Measurements from ENCODE around the gene TBC1D8. TPM values are rescaled to one million over a fixed set of nuclear protein-coding genes. Genes with fewer than 3 reads are reported as not detected.

Gene TBC1D8
- total and polyA plus RNA-seq, 2 of the 13 experiments (the other 11 are each of a cell fraction or from before 2014, with no cell fraction given) = 45.1 to 95.4 TPM

DNA sequence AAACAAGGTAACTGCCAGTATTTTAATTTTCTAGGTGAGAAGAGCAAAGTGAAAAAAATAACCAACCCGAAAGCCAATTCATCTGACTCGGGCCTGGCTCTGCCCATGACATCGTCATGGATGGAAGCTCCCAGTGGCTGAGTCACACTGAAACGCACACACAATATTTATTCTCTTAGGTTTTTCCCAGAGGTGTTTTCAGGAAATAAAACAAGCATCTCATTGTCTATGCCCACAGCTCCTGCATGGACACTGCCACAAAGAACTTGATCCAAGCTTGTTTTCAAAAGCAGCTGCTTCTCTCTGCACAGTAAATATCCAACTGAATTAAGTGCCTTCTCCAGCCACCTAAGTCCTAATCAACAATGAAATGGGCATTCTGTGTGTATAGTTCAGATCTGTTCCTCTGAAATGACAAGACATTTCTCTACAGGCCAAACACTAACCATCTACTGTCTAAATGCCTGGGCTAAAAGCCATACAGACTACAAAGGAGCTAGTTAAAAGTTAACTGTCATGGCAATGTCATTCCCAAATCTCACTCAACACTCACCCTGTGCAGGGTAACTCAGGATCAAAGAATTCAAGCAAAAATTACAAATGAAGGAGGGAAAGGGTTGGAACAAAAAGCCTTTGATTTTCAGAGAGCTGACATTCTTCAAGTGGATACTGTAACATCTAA is 86.2 kb downstream of the TBC1D8 start (continued):
- TF ChIP-seq RARA (CRISPR knock-in tag; IDR thresholded peaks at IDR 0.05) (peak; percentile 63), KDM2A (CRISPR knock-in tag; IDR thresholded peaks at IDR 0.05; ENCODE audit: borderline replicate concordance, low read depth) (no peak), ZBTB46 (CRISPR knock-in tag; IDR thresholded peaks at IDR 0.05; ENCODE audit: borderline replicate concordance) (no peak), MAFK (conservative IDR thresholded peaks at IDR 0.05 in 1 of 2, IDR thresholded peaks at IDR 0.05 in 1 of 2; ENCODE audit: low read length in 2 of 2) (no peak), ZSCAN20 (CRISPR knock-in tag; IDR thresholded peaks at IDR 0.05; ENCODE audit: borderline replicate concordance) (no peak), ASH2L (IDR thresholded peaks at IDR 0.05; ENCODE audit: insufficient read length, low read depth, low read length) (peak; percentile 97), ZNF260 (CRISPR knock-in tag; IDR thresholded peaks at IDR 0.05; ENCODE audit: borderline replicate concordance, low read depth) (no peak), SP2 (CRISPR knock-in tag; IDR thresholded peaks at IDR 0.05) (no peak), MBNL3 (CRISPR knock-in tag; conservative IDR thresholded peaks at IDR 0.05) (no peak), AHR (CRISPR knock-in tag; IDR thresholded peaks at IDR 0.05) (no peak; the same call in 1 of the 2 replicates), ZNF12 (CRISPR knock-in tag; IDR thresholded peaks at IDR 0.05) (peak; percentile 69; the same call in 1 of the 2 replicates), DMTF1 (CRISPR knock-in tag; IDR thresholded peaks at IDR 0.05) (no peak), ZMYM3 (CRISPR knock-in tag; IDR thresholded peaks at IDR 0.05) (peak; percentile 61; the same call in 1 of the 2 replicates), ZNF770 (CRISPR knock-in tag; IDR thresholded peaks at IDR 0.05) (no peak), TSC22D2 (CRISPR knock-in tag; IDR thresholded peaks at IDR 0.05; ENCODE audit: borderline replicate concordance) (0 out of 2 replicates have a peak, but pooled peaks have one; percentile 64), KAT8 (CRISPR knock-in tag; IDR thresholded peaks at IDR 0.05) (peak; percentile 41; the same call in 1 of the 2 replicates), ZNF234 (CRISPR knock-in tag; conservative IDR thresholded peaks at IDR 0.05) (no peak), SAFB2 (CRISPR knock-in tag; IDR thresholded peaks at IDR 0.05; ENCODE audit: borderline replicate concordance, low read depth) (no peak; the same call in 1 of the 2 replicates), ZBTB3 (CRISPR knock-in tag; IDR thresholded peaks at IDR 0.05; ENCODE audit: borderline replicate concordance, low read depth) (no peak), KDM6A (CRISPR knock-in tag; IDR thresholded peaks at IDR 0.05; ENCODE audit: low read depth) (peak; percentile 59; the same call in 1 of the 2 replicates), ZNF570 (CRISPR knock-in tag; IDR thresholded peaks at IDR 0.05; ENCODE audit: borderline replicate concordance) (no peak), SNAPC2 (CRISPR knock-in tag; IDR thresholded peaks at IDR 0.05) (0 out of 2 replicates have a peak, but pooled peaks have one; percentile 29), GABPB1 (CRISPR knock-in tag; IDR thresholded peaks at IDR 0.05) (no peak)

All from HepG2 (cell line).